Smooth muscle cell (in vitro differentiated cells): ENCODE data around the gene HIVEP2. TPM values are rescaled to one million over a fixed set of nuclear protein-coding genes. Genes with fewer than 3 reads are reported as not detected.

Source experiments
- DNase-seq: peaks from one replicate; lab custom pipeline; 2025; ENCODE audit not compliant: unreplicated experiment; lab: John Stamatoyannopoulos, UW
- H2AFZ ChIP-seq: fragments of 200-600 bp; sonication (generic); 2 replicates; pipeline ENCODE4 v1.6.0; 2016; ENCODE audit warnings: antibody characterized with exemption, low read depth, mild to moderate bottlenecking
- H3F3A ChIP-seq: fragments of 200-600 bp; sonication (generic); 2 replicates; pipeline ENCODE4 v1.6.0; 2017; ENCODE audit warnings: antibody characterized with exemption, low read depth
- H3K27ac ChIP-seq: fragments of 200-600 bp; sonication (generic); 2 replicates; pipeline ENCODE4 v1.5.1; 2016; ENCODE audit warnings: low read depth, mild to moderate bottlenecking
- H3K27me3 ChIP-seq: fragments of 200-600 bp; sonication (generic); 2 replicates; pipeline ENCODE4 v1.6.1; 2016; ENCODE audit warnings: low read depth, mild to moderate bottlenecking
- H3K36me3 ChIP-seq: fragments of 200-600 bp; sonication (generic); 2 replicates; pipeline ENCODE4 v1.5.1; 2016; ENCODE audit warnings: low read depth
- H3K4me1 ChIP-seq: fragments of 200-600 bp; sonication (generic); 2 replicates; pipeline ENCODE4 v1.5.1; 2016; ENCODE audit warnings: low read depth
- H3K4me2 ChIP-seq: fragments of 200-600 bp; sonication (generic); 2 replicates; pipeline ENCODE4 v1.6.0; 2016; ENCODE audit warnings: mild to moderate bottlenecking
- H3K4me3 ChIP-seq: fragments of 200-600 bp; sonication (generic); 2 replicates; pipeline ENCODE4 v1.5.1; 2016; ENCODE audit warnings: mild to moderate bottlenecking
- H3K79me2 ChIP-seq: fragments of 200-600 bp; sonication (generic); 2 replicates; pipeline ENCODE4 v1.6.0; 2016; ENCODE audit warnings: low read depth, mild to moderate bottlenecking
- H3K9ac ChIP-seq: fragments of 200-600 bp; sonication (generic); 2 replicates; pipeline ENCODE4 v1.6.0; 2016; ENCODE audit warnings: low read depth
- H3K9me3 ChIP-seq: fragments of 200-600 bp; sonication (generic); replicated peaks from 2 replicates; pipeline ENCODE4 v1.5.1; 2016; ENCODE audit warnings: low read depth
- H4K20me1 ChIP-seq: fragments of 200-600 bp; sonication (generic); 2 replicates; pipeline ENCODE4 v1.6.0; 2016; ENCODE audit warnings: low read depth
- CTCF ChIP-seq: fragments of 200-600 bp; sonication (generic); IDR thresholded peaks from 2 replicates; pipeline ENCODE4 v1.5.1; 2017; ENCODE audit warnings: borderline replicate concordance, mild to moderate bottlenecking, antibody characterized with exemption; ENCODE audit not compliant: insufficient read depth, poor library complexity, severe bottlenecking
- WGBS: methylation state at CpG from one replicate; pipeline ENCODE4 v1.1.7; 2016; ENCODE audit warnings: low lambda C conversion rate; 5-methylcytosine and 5-hydroxymethylcytosine counted together
- polyA plus RNA-seq: library from polyadenylated mRNA; unstranded; fragments of >200 nt; fragmentation: Nextera tagmentation; extraction: Ambion mirVana; gene quantifications from 2 replicates; pipeline ENCODE4 v1.2.1, GENCODE V29; 2016
- total RNA-seq: library from RNA; depleted of rRNA; stranded (reverse); fragments of >200 nt; gene quantifications from 2 replicates; pipeline ENCODE4 v1.2.3, GENCODE V29; 2014

The HIVEP2 gene
- total and polyA plus RNA-seq, 2 experiments from 2014 or later: 3.2 to 12.5 TPM

- no peak for DNase-seq
- H3K4me1 ChIP-seq: no peaks in the 10 kb centered on the region
- peaks cover 60% of the 10 kb centered on the region for H4K20me1 ChIP-seq
- H3K36me3 ChIP-seq: no peaks in the 10 kb centered on the region
- TF ChIP-seq CTCF: no peak
- H3K79me2 ChIP-seq: peaks cover 61% of the 10 kb centered on the region
- H3K9ac ChIP-seq: no peak overlapping the region
- H3K27ac ChIP-seq: no peak overlapping the region
- no peak overlapping the region for H2AFZ ChIP-seq
- H3K9me3 ChIP-seq: no peaks in the 10 kb centered on the region
- 88% methylated on average over 5 of the region's 5 CpGs for WGBS
- no peaks in the 10 kb centered on the region for H3K27me3 ChIP-seq
- H3K4me2 ChIP-seq: no peak overlapping the region
- H3K4me3 ChIP-seq: no peak overlapping the region
- no peaks in the 10 kb centered on the region for H3F3A ChIP-seq
Observed at GRCh38 chr6:142867988-142868812, 76.8 kb downstream of the HIVEP2 start.

GRCh38 chr6:142867355-142867801 is 77.6 kb downstream of the HIVEP2 start:
- Histone ChIP-seq H2AFZ (no peak overlapping the region), H3K79me2 (peaks cover 58% of the 10 kb centered on the region), H3K9ac (no peak overlapping the region), H3K27ac (no peak overlapping the region), H3K4me3 (no peak overlapping the region), H4K20me1 (peaks cover 62% of the 10 kb centered on the region), H3K36me3 (no peaks in the 10 kb centered on the region), H3K9me3 (no peaks in the 10 kb centered on the region), H3K4me2 (no peak overlapping the region), H3F3A (no peaks in the 10 kb centered on the region), H3K4me1 (no peaks in the 10 kb centered on the region), H3K27me3 (no peaks in the 10 kb centered on the region)
- no peak for DNase-seq
- TF ChIP-seq CTCF: no peak
- WGBS: 43% methylated on average over 4 of the region's 4 CpGs

GRCh38 chr6:142863981-142864380 is 81.0 kb downstream of the HIVEP2 start:
- no peaks in the 10 kb centered on the region for H3K36me3 ChIP-seq
- H3F3A ChIP-seq: no peaks in the 10 kb centered on the region
- no peak overlapping the region for H2AFZ ChIP-seq
- DNase-seq: no peak
- H3K4me2 ChIP-seq: no peak overlapping the region
- H4K20me1 ChIP-seq: peaks cover 68% of the 10 kb centered on the region
- peaks cover 46% of the 10 kb centered on the region for H3K79me2 ChIP-seq
- no peaks in the 10 kb centered on the region for H3K4me1 ChIP-seq
- H3K27ac ChIP-seq: no peak overlapping the region
- no peaks in the 10 kb centered on the region for H3K27me3 ChIP-seq
- TF ChIP-seq CTCF: no peak
- 65% methylated on average over 2 of the region's 2 CpGs for WGBS
- H3K9me3 ChIP-seq: no peaks in the 10 kb centered on the region
- H3K4me3 ChIP-seq: no peak overlapping the region
- no peak overlapping the region for H3K9ac ChIP-seq

GRCh38 chr6:142861711-142862110 is 83.3 kb downstream of the HIVEP2 start:
- Histone ChIP-seq H3K36me3 (no peaks in the 10 kb centered on the region), H3K27ac (no peak overlapping the region), H3K79me2 (peaks cover 29% of the 10 kb centered on the region), H3K4me1 (no peaks in the 10 kb centered on the region), H3K9me3 (no peaks in the 10 kb centered on the region), H3K4me2 (no peak overlapping the region), H4K20me1 (peaks cover 69% of the 10 kb centered on the region), H3F3A (no peaks in the 10 kb centered on the region), H2AFZ (no peak overlapping the region), H3K27me3 (no peaks in the 10 kb centered on the region), H3K4me3 (no peak overlapping the region), H3K9ac (no peak overlapping the region)
- WGBS: 96% methylated on average over 3 of the region's 3 CpGs
- no peak for TF ChIP-seq CTCF
- no peak for DNase-seq
